CD4-positive, alpha-beta T cell treated with Interleukin-6 at 100 ng/mL for 8 hours (primary cell): ENCODE data around the gene ITPR1.

Experiments used
- DNase-seq: peaks from one replicate; pipeline ENCODE4 v3.0.0-alpha.2; 2020; ENCODE audit warnings: mixed read lengths, low spot score

Gene ITPR1

GRCh38 chr3:4829031-4829394 lies 335.9 kb downstream of the ITPR1 start:
- no peak for DNase-seq

- no peak for DNase-seq
Measured at GRCh38 chr3:4830586-4830914, 337.4 kb downstream of the ITPR1 start.

- DNase-seq, result no peak
Measured at GRCh38 chr3:4831580-4831950, 338.4 kb downstream of the ITPR1 start.

GRCh38 chr3:4833471-4833870 lies 340.3 kb downstream of the ITPR1 start:
- DNase-seq, result no peak

GRCh38 chr3:4834403-4834866 lies 341.3 kb downstream of the ITPR1 start:
- peak; percentile 74 for DNase-seq

- no peak for DNase-seq
Measured at GRCh38 chr3:4835616-4836043, 342.5 kb downstream of the ITPR1 start.

- no peak for DNase-seq
Measured at GRCh38 chr3:4836516-4836915, 343.4 kb downstream of the ITPR1 start.

- no peak for DNase-seq
Measured at GRCh38 chr3:4837374-4837930, 344.3 kb downstream of the ITPR1 start.

- DNase-seq, result no peak
Measured at GRCh38 chr3:4838621-4839022, 345.5 kb downstream of the ITPR1 start.

- DNase-seq, result no peak
Measured at GRCh38 chr3:4839278-4839677, 346.1 kb downstream of the ITPR1 start.

- DNase-seq, result no peak
Measured at GRCh38 chr3:4841225-4841624, 348.1 kb downstream of the ITPR1 start.

GRCh38 chr3:4841776-4842440 lies 348.8 kb downstream of the ITPR1 start:
- no peak for DNase-seq

GRCh38 chr3:4843619-4844018 lies 350.5 kb downstream of the ITPR1 start:
- DNase-seq, result no peak

GRCh38 chr3:4845882-4846281 lies 352.7 kb downstream of the ITPR1 start:
- DNase-seq, result peak; percentile 47

GRCh38 chr3:4846543-4846942 lies 353.4 kb downstream of the ITPR1 start:
- DNase-seq, result no peak

- no peak for DNase-seq
Measured at GRCh38 chr3:4848176-4848825, 355.2 kb downstream of the ITPR1 start.

- no peak for DNase-seq
Measured at GRCh38 chr3:4849136-4849535, 356.0 kb downstream of the ITPR1 start.

- DNase-seq, result no peak
Measured at GRCh38 chr3:4849739-4850138, 356.6 kb downstream of the ITPR1 start.

- no peak for DNase-seq
Measured at GRCh38 chr3:4850211-4850927, 357.2 kb downstream of the ITPR1 start.

- peak; percentile 49 for DNase-seq
Measured at GRCh38 chr3:4850928-4851265, 357.7 kb downstream of the ITPR1 start.

GRCh38 chr3:4852780-4853748 lies 359.9 kb downstream of the ITPR1 start:
- DNase-seq, result no peak

GRCh38 chr3:4853749-4854140 lies 360.6 kb downstream of the ITPR1 start:
- no peak for DNase-seq
